Natural killer cell (primary cell): Measurements from ENCODE around the gene FUBP1. TPM values are rescaled to one million over a fixed set of nuclear protein-coding genes. Genes with fewer than 3 reads are reported as not detected.

Experiments
- ATAC-seq, 3 donors: fragments of 150-1000 bp in 2 of 3; fragments of 200-7000 bp in 1 of 3; cut with Tn5 transposase; 1 replicate in 1 of 3; 2 replicates in 2 of 3; pipeline ENCODE4 v1.10.0; 2021; ENCODE audit warnings: mild to moderate bottlenecking in 2 of 3, moderate library complexity in 2 of 3
- DNase-seq, 2 donors: peaks; one replicate each; pipeline versions ENCODE4 v3.0.0 to v3.0.0-alpha.2; 2013 to 2021; ENCODE audit warnings: mixed read lengths in 1 of 2
- H3K27ac ChIP-seq: one replicate; pipeline ENCODE4 v1.5.1; 2013; ENCODE audit warnings: mild to moderate bottlenecking, low read length
- H3K27me3 ChIP-seq: one replicate; pipeline ENCODE4 v1.6.1; 2013; ENCODE audit warnings: low read length; ENCODE audit not compliant: control insufficient read depth, insufficient read depth
- H3K36me3 ChIP-seq: one replicate; pipeline ENCODE4 v1.6.1; 2013; ENCODE audit warnings: low read length; ENCODE audit not compliant: control insufficient read depth, insufficient read depth
- H3K4me1 ChIP-seq: one replicate; pipeline ENCODE4 v1.6.1; 2013; ENCODE audit warnings: low read length; ENCODE audit not compliant: control insufficient read depth, insufficient read depth
- H3K4me3 ChIP-seq: one replicate; pipeline ENCODE4 v1.5.1; 2013; ENCODE audit warnings: low read length
- H3K9me3 ChIP-seq: one replicate; pipeline ENCODE4 v1.6.1; 2013; ENCODE audit warnings: low read length; ENCODE audit not compliant: control insufficient read depth, insufficient read depth
- H3K27ac Mint-ChIP-seq, 2 donors: one replicate each; pipeline ENCODE4 v1.8.0; 2022; ENCODE audit warnings: mild to moderate bottlenecking in 2 of 2, mixed read lengths in 2 of 2, moderate library complexity in 1 of 2
- H3K27me3 Mint-ChIP-seq, 2 donors: one replicate each; pipeline ENCODE4 v1.8.0; 2022; ENCODE audit warnings: low read depth in 2 of 2, mixed read lengths in 2 of 2
- H3K36me3 Mint-ChIP-seq: one replicate; pipeline ENCODE4 v1.8.0; 2022; ENCODE audit warnings: mixed read lengths
- H3K4me1 Mint-ChIP-seq, 2 donors: one replicate each; pipeline ENCODE4 v1.8.0; 2022; ENCODE audit warnings: mixed read lengths in 2 of 2
- H3K4me3 Mint-ChIP-seq: one replicate; pipeline ENCODE4 v1.8.0; 2022; ENCODE audit warnings: mild to moderate bottlenecking, moderate library complexity, mixed read lengths
- H3K9me3 Mint-ChIP-seq, 2 donors: one replicate each; pipeline ENCODE4 v1.8.0; 2022; ENCODE audit warnings: mixed read lengths in 2 of 2
- CTCF ChIP-seq: fragments of 200-600 bp; IDR thresholded peaks from one replicate; pipeline ENCODE4 v1.8.0; 2022; ENCODE audit warnings: antibody characterized with exemption
- WGBS: methylation state at CpG from one replicate; pipeline ENCODE4 v1.1.7; 2013; ENCODE audit warnings: missing lambda C conversion rate; ENCODE audit not compliant: insufficient coverage; 5-methylcytosine and 5-hydroxymethylcytosine counted together
- intact Hi-C: fragments of 100-400 bp; cut with micrococcal nuclease; formaldehyde crosslinking; loops from one replicate; pipeline ENCODE4 v1.14.2; 2022
- total RNA-seq, 4 donors: library from RNA; stranded (reverse); fragments of 120-200 nt in 1 of 4; gene quantifications; one replicate each; pipeline versions ENCODE4 v1.2.3 to v1.2.4, GENCODE V29; 2013 to 2022

Gene FUBP1
- total RNA-seq, 3 donors from 2014 or later (not counting 1 experiment from before 2014, with no cell fraction given), result 247 to 285 (median 249) TPM

GRCh38 chr1:77994117-77994705, 15.3 kb upstream of the FUBP1 start:
- Histone ChIP-seq H3K36me3 (peaks cover 2% of the 10 kb centered on the region), H3K9me3 (no peaks in the 10 kb centered on the region), H3K4me1 (no peaks in the 10 kb centered on the region), H3K27ac (no peak overlapping the region), H3K27me3 (no peaks in the 10 kb centered on the region), H3K4me3 (no peak overlapping the region)
- no peak for TF ChIP-seq CTCF
- WGBS, result 92% methylated on average over 2 of the region's 3 CpGs
- intact Hi-C loops, result no loop called here
- H3K36me3 Mint-ChIP-seq, result no peaks in the 10 kb centered on the region
- ATAC-seq (no peak), DNase-seq (no peak)
- H3K4me1 Mint-ChIP-seq, result peaks cover 0 to 11% of the 10 kb centered on the region in 2 donors
- no peak overlapping the region for H3K27ac Mint-ChIP-seq
- no peak overlapping the region for H3K4me3 Mint-ChIP-seq
- H3K27me3 Mint-ChIP-seq, result no peaks in the 10 kb centered on the region
- no peaks in the 10 kb centered on the region for H3K9me3 Mint-ChIP-seq

- no peak for TF ChIP-seq CTCF
- no peaks in the 10 kb centered on the region for H3K9me3 ChIP-seq
- no peak overlapping the region for H3K27ac ChIP-seq
- intact Hi-C loops, result no loop called here
- Mint-ChIP-seq H3K36me3 (no peaks in the 10 kb centered on the region), H3K27me3 (no peaks in the 10 kb centered on the region), H3K4me1 (peaks cover 11 to 25% of the 10 kb centered on the region in 2 donors), H3K4me3 (no peak overlapping the region), H3K9me3 (no peaks in the 10 kb centered on the region), H3K27ac (no peak overlapping the region)
- H3K36me3 ChIP-seq, result peaks cover 2% of the 10 kb centered on the region
- no peak overlapping the region for H3K4me3 ChIP-seq
- DNase-seq, result no peak
- no peak for ATAC-seq
- H3K27me3 ChIP-seq, result no peaks in the 10 kb centered on the region
- no peaks in the 10 kb centered on the region for H3K4me1 ChIP-seq
These were observed 12.8 kb upstream of the FUBP1 start for GRCh38 chr1:77991638-77992037.

GRCh38 chr1:77990629-77991204, 11.8 kb upstream of the FUBP1 start:
- peaks cover 2% of the 10 kb centered on the region for H3K36me3 ChIP-seq
- Mint-ChIP-seq H3K27ac (no peak overlapping the region), H3K27me3 (no peaks in the 10 kb centered on the region), H3K9me3 (no peaks in the 10 kb centered on the region), H3K4me1 (peaks cover 11 to 25% of the 10 kb centered on the region in 2 donors), H3K4me3 (no peak overlapping the region), H3K36me3 (no peaks in the 10 kb centered on the region)
- DNase-seq (no peak), ATAC-seq (no peak)
- no peak overlapping the region for H3K4me3 ChIP-seq
- H3K4me1 ChIP-seq, result no peaks in the 10 kb centered on the region
- H3K9me3 ChIP-seq, result no peaks in the 10 kb centered on the region
- 88% methylated on average over 3 of the region's 3 CpGs for WGBS
- intact Hi-C loops, result no loop called here
- no peak overlapping the region for H3K27ac ChIP-seq
- H3K27me3 ChIP-seq, result no peaks in the 10 kb centered on the region
- no peak for TF ChIP-seq CTCF

DNA sequence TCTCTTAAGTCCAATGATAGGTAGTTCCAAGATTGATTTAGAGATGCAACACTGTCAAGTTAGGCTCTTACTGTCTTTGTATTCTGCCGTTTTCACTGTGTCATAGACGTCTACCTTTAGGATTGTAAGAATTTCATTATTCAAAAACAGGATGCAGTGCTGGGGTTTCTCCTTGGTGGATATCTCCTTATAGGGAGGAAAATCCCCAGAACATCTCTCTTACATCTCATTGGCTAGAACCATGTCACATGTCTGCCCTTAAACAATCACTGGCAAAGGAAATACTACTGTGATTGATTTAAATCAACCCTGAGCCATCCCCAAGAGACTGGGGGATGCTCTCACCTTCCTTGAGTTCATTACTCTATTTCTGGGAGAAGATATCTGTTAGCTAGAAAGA, 10.9 kb upstream of the FUBP1 start:
- H3K4me1 ChIP-seq, result no peaks in the 10 kb centered on the region
- 100% methylated on average over 2 of the region's 2 CpGs for WGBS
- DNase-seq, result no peak
- no peak overlapping the region for H3K4me3 ChIP-seq
- H3K36me3 Mint-ChIP-seq, result no peaks in the 10 kb centered on the region
- no peak for ATAC-seq
- no peaks in the 10 kb centered on the region for H3K27me3 Mint-ChIP-seq
- H3K9me3 ChIP-seq, result no peaks in the 10 kb centered on the region
- H3K27me3 ChIP-seq, result no peaks in the 10 kb centered on the region
- TF ChIP-seq CTCF, result no peak
- peaks cover 11 to 25% of the 10 kb centered on the region in 2 donors for H3K4me1 Mint-ChIP-seq
- intact Hi-C loops, result no loop called here
- no peaks in the 10 kb centered on the region for H3K9me3 Mint-ChIP-seq
- peaks cover 2% of the 10 kb centered on the region for H3K36me3 ChIP-seq
- H3K27ac ChIP-seq, result no peak overlapping the region
- H3K27ac Mint-ChIP-seq, result no peak overlapping the region
- no peak overlapping the region for H3K4me3 Mint-ChIP-seq
